GM23248 (cell line): Measurements from ENCODE around the gene GALNT7.

Source experiments
- EZH2 ChIP-seq: fragments of 200-600 bp; sonication (generic); IDR thresholded peaks from 2 replicates; pipeline ENCODE4 v1.6.1; 2018; ENCODE audit warnings: antibody characterized with exemption, mild to moderate bottlenecking; ENCODE audit not compliant: insufficient read depth, poor library complexity, severe bottlenecking
- EZH2phosphoT487 ChIP-seq: fragments of 200-600 bp; sonication (generic); IDR thresholded peaks from 2 replicates; pipeline ENCODE4 v1.6.1; 2018; ENCODE audit warnings: antibody characterized with exemption, moderate library complexity, mild to moderate bottlenecking, low read depth; ENCODE audit not compliant: insufficient read depth

DNA sequence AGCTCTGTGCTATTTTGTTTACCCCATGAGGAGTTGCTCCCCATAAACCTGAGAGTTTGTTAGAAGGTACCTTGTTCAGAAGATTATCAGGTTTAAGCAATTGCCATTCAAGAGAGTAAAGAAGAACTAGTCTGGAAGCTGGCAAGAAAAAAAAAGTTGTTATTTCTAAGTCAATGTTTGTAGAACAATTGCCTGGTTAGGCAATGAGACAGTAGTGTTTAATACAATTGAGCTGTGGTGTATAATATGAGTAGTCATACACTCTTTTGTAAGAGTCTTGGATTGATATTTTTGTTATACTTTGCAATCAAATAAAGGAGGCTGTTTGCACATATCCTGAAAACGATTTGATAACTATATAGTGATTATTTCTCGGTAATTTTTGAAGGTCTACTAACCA, 44.7 kb downstream of the GALNT7 start:
- TF ChIP-seq EZH2phosphoT487, result no peak
- no peak for TF ChIP-seq EZH2
